ENCODE measurements around the gene IGFBPL1. TPM values are rescaled to one million over a fixed set of nuclear protein-coding genes. Genes with fewer than 3 reads are reported as not detected.

The IGFBPL1 gene
- polyA plus RNA-seq, 3 donors: not detected

DNA sequence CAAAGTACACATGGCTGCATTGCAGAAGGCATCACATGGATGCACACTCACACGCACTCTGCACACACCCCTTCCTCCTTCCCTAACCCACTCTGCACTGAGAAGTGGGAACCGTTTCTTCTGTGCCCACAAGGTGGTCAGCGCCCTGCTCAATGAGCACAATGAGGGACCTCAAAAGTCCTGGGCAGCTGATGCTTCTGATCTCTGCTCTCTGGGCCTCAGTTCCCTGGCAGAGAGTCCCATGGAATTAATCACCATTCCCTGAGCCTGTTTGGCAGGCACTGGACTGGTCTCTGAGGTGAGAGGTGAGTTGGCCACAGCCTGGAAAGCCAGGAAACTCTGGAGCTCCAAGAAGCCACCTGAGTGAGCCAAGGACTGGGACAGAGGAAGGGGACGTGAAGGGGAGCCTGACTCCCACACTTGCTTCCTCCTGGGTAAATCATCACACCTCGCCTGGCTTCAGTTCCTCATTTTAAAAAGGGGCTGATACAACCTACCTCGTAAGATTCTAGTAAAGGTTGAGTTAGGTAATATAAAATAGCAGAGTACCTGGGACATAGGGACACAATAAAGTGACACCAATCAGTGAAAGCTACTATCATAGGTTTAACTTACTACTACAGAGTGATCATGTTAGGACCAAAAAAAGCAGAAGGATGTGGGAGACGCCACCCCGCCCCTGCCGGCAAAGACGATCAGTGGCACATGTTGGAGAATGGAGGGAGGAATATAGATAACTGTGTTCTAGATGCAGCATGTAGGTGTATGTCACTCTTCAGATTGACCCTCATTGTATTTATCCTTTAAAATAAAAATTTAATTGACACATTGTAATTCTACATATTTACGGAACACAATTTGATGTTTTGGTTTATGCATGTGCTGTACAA is 21.1 kb upstream of the IGFBPL1 start:
- Histone ChIP-seq H3K4me3 (replicated peaks in 1 of 3; ENCODE audit: low read depth in 2 of 3, low read length in 3 of 3) (no peak overlapping the region), H3K9ac (ENCODE audit: insufficient read depth, low read length, poor library complexity, severe bottlenecking) (no peak overlapping the region), H2AFZ (ENCODE audit: insufficient read depth, low read depth, low read length, poor library complexity, severe bottlenecking) (no peak overlapping the region), H3K27me3 (ENCODE audit: control insufficient read depth in 2 of 2, insufficient read depth in 2 of 2, low read length in 2 of 2) (no peaks in the 10 kb centered on the region), H4K20me1 (ENCODE audit: insufficient read depth, low read length) (no peaks in the 10 kb centered on the region), H3K4me2 (replicated peaks; ENCODE audit: extremely low read depth, low read length, poor library complexity, severe bottlenecking) (no peak overlapping the region), H3K9me3 (replicated peaks in 1 of 2; ENCODE audit: control insufficient read depth in 1 of 2, insufficient read depth in 1 of 2, low read length in 2 of 2) (no peaks in the 10 kb centered on the region), H3K4me1 (ENCODE audit: control insufficient read depth in 1 of 2, insufficient read depth in 2 of 2, low read length in 2 of 2) (peaks cover 0 to 1% of the 10 kb centered on the region in 2 donors), H3K27ac (ENCODE audit: low read depth in 1 of 2, low read length in 2 of 2) (no peak overlapping the region), H3K79me2 (ENCODE audit: insufficient read depth, low read length) (no peaks in the 10 kb centered on the region), H3K36me3 (replicated peaks in 1 of 2; ENCODE audit: control insufficient read depth in 1 of 2, insufficient read depth in 2 of 2, low read length in 2 of 2) (no peaks in the 10 kb centered on the region)
- DNase-seq: no peak
- no peaks in the 10 kb centered on the region for H3K36me3 Mint-ChIP-seq
- intact Hi-C loops (cut with micrococcal nuclease): no loop called here
- H3K9me3 Mint-ChIP-seq: peaks cover 2 to 22% (median 4%) of the 10 kb centered on the region in 7 donors
- no peak overlapping the region for H3K27ac Mint-ChIP-seq
- H3K4me1 Mint-ChIP-seq: peaks cover 9% of the 10 kb centered on the region
- H3K4me3 Mint-ChIP-seq: no peak overlapping the region
- WGBS (ENCODE audit: insufficient coverage): 44% methylated on average over 2 of the region's 11 CpGs
- H3K27me3 Mint-ChIP-seq (ENCODE audit: low read depth in 3 of 3): peaks cover 3 to 6% (median 5%) of the 10 kb centered on the region in 3 donors
- no peak for TF ChIP-seq CTCF (IDR thresholded peaks at IDR 0.05)

GRCh38 chr9:38443597-38443996 is 19.3 kb upstream of the IGFBPL1 start:
- no peak overlapping the region for H3K4me3 Mint-ChIP-seq
- no peaks in the 10 kb centered on the region for H3K9me3 ChIP-seq (replicated peaks in 1 of 2; ENCODE audit: control insufficient read depth in 1 of 2, insufficient read depth in 1 of 2, low read length in 2 of 2)
- DNase-seq: no peak
- H3K36me3 Mint-ChIP-seq: no peaks in the 10 kb centered on the region
- no peaks in the 10 kb centered on the region for H3K27me3 ChIP-seq (ENCODE audit: control insufficient read depth in 2 of 2, insufficient read depth in 2 of 2, low read length in 2 of 2)
- intact Hi-C loops (cut with micrococcal nuclease): no loop called here
- peaks cover 4 to 6% (median 5%) of the 10 kb centered on the region in 3 donors for H3K27me3 Mint-ChIP-seq (ENCODE audit: low read depth in 3 of 3)
- H3K9me3 Mint-ChIP-seq: peaks cover 0 to 11% (median 2%) of the 10 kb centered on the region in 7 donors
- 100% methylated on average over 1 of the region's 2 CpGs for WGBS (ENCODE audit: insufficient coverage)
- no peak overlapping the region for H3K4me2 ChIP-seq (replicated peaks; ENCODE audit: extremely low read depth, low read length, poor library complexity, severe bottlenecking)
- H2AFZ ChIP-seq (ENCODE audit: insufficient read depth, low read depth, low read length, poor library complexity, severe bottlenecking): no peak overlapping the region
- H3K9ac ChIP-seq (ENCODE audit: insufficient read depth, low read length, poor library complexity, severe bottlenecking): no peak overlapping the region
- peaks cover 0 to 3% of the 10 kb centered on the region in 2 donors for H3K4me1 ChIP-seq (ENCODE audit: control insufficient read depth in 1 of 2, insufficient read depth in 2 of 2, low read length in 2 of 2)
- no peak overlapping the region for H3K4me3 ChIP-seq (replicated peaks in 1 of 3; ENCODE audit: low read depth in 2 of 3, low read length in 3 of 3)
- no peak for TF ChIP-seq CTCF (IDR thresholded peaks at IDR 0.05)
- H3K4me1 Mint-ChIP-seq: peaks cover 12% of the 10 kb centered on the region
- no peak overlapping the region for H3K27ac Mint-ChIP-seq
- no peaks in the 10 kb centered on the region for H3K36me3 ChIP-seq (replicated peaks in 1 of 2; ENCODE audit: control insufficient read depth in 1 of 2, insufficient read depth in 2 of 2, low read length in 2 of 2)
- no peaks in the 10 kb centered on the region for H3K79me2 ChIP-seq (ENCODE audit: insufficient read depth, low read length)
- H4K20me1 ChIP-seq (ENCODE audit: insufficient read depth, low read length): no peaks in the 10 kb centered on the region
- no peak overlapping the region for H3K27ac ChIP-seq (ENCODE audit: low read depth in 1 of 2, low read length in 2 of 2)
